ENCODE measurements around the gene C15orf39.
"Not testable (repeated sequence)": the region's sequence is repeated elsewhere in the genome, so short reads cannot be mapped to it uniquely, and the experiment has no call there.

The C15orf39 gene

GRCh38 chr15:75201616-75202250, at the start of gene C15orf39:
Gene C15orf39, plus strand, starts transcription at chr15:75201882. Its CDS starts 4,167 bp downstream, at chr15:75206049.
- DNase-seq: peak; percentile 41 to 56

DNA sequence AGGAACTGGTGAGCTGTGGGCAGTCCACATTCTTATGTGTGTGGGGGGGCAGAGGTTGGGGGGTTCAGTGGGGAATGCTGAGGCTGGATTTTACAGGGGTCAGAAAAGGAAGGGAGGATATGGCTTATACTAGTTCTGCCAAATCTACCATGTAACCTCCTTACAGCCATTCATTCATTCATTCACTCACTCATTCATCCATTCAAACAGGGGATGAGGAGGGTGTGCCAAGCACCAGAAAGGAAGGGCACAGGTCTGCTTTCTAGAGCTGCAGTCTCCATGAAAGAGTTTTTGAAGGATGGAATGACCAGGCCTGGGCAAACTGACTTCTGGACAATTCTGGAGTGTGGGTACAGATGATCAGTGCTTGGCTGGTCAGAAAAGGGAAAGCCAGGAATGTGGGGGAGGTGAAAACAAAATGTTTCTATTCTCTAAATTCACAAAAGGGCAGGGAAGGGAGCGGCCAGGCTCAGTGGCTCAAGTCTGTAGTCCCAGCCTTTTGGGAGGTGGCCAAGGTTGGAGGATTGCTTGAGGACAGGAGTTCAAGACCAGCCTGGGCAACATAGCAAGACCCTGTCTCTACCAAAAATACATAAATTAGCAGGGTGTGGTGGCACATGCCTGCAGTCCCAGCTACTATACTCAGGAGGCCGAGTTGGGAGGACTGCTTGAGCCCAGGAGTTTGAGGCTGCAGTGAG, 49.2 kb upstream of the C15orf39 start:
- DNase-seq: no peak

DNA sequence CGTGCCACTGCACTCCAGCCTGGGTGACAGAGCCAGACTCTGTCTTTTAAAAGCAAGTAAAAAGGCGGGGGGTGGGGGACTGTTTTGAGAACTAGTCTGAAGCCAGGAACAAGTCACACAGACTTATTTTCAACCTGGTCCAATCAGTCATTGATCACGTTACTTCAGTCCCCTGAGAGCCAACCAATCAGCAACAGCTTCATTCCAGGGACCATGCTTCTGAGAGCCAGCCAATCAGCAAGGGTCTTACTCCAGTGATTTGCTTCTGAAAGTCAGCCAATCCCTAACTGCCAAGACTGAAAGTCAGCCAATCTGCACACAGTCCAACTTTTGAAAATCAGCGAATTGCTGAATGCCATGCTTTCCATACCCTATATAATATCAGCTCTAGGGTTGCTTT, 48.6 kb upstream of the C15orf39 start:
- DNase-seq: peak in 1 of 2 experiments; percentile 40

GRCh38 chr15:75153565-75154276, 48.0 kb upstream of the C15orf39 start:
- DNase-seq: peak; percentile 64 to 68

DNA sequence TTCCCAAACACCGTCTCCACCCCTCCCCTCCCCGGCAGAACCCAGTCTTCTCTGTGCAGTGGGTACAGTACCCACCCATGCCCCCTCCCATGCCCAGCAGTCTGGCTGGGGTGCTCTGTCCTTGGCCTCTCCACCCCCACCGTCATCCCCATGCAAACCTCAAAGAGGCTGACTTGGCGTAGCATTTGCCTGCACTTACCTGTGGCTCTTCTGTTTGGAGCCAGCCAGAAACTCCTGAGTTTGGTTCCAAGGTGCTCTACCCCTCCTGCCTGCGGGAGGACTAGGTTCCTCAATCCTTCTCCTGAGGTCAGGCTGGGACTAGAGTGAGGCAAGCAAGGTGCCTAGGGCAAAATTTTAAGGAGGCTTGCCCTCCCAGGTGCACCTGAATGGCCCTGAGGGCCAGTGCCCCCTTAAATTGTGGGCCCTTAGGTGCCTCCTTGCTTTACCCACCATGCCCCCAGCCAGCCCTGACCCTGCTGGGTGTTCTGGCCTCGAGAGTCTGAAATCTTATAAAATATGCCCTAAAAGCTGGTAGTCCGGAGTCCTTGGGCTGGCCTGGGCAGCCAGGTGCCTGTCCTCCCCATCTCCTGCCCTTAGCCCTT, 47.1 kb upstream of the C15orf39 start:
- no peak for DNase-seq

DNA sequence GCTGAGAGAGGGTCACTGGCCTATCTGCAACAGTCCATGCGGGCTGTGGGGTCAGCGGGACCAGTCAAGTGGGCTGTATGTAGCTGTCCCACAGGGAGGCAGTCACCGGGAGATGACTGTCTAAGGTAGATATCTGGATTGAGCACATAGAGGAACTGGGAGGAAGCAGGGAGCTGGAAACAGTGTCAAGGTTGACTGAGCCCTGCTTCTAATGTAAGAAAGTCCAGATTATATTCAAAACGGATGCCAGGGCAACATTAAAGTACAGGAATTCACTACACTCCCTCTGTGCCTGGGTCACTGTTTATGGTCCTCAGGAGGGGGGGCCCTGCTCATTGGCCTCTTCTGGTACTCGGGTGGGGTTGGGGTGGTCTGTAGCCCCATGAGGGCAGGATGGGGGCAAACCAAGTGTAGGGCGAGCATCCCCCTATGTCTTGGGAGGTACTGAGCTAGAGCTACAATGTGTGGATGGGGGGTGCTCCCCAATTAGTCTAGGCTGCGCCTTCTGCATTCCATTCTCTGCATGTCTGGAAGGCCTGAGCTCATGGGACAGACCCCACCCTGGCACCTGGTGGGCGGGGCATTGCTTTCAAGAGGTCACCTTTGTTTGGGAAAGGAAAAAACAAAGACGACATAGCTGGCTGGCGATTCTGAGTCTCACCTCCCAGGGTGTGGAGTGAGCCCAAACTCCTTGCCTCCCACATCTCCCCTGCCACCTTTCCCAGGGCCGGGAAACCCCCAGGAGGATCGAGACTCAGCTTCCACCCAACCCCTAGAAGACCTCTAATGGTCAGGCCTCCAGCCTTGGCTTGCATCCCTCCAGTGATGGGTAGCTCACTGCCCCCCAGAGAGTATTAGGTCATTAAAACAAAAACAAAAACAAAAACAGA, 45.1 kb upstream of the C15orf39 start:
- no peak for DNase-seq

DNA sequence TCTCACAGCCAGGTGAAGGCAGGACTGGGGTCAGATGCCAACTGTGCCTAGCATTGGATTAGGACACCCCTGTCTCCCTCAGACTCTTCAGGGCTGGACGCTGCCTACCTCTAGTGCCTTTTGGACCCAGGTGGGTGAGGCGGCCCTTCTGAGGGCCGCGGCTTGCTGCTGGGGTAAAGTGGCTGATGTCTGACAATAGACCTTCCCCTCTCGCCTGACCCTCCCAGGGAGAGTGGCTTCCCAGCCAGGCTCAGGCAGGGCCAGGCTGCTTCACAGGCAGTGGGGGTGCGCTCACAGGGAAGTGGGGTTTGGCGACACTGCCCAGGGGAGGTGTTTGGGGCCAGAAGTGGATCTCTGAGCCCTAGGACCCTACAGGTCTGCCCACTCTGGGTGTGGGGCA, 43.3 kb upstream of the C15orf39 start:
- no peak for DNase-seq

GRCh38 chr15:75159244-75159643, 42.4 kb upstream of the C15orf39 start:
- no peak for DNase-seq

DNA sequence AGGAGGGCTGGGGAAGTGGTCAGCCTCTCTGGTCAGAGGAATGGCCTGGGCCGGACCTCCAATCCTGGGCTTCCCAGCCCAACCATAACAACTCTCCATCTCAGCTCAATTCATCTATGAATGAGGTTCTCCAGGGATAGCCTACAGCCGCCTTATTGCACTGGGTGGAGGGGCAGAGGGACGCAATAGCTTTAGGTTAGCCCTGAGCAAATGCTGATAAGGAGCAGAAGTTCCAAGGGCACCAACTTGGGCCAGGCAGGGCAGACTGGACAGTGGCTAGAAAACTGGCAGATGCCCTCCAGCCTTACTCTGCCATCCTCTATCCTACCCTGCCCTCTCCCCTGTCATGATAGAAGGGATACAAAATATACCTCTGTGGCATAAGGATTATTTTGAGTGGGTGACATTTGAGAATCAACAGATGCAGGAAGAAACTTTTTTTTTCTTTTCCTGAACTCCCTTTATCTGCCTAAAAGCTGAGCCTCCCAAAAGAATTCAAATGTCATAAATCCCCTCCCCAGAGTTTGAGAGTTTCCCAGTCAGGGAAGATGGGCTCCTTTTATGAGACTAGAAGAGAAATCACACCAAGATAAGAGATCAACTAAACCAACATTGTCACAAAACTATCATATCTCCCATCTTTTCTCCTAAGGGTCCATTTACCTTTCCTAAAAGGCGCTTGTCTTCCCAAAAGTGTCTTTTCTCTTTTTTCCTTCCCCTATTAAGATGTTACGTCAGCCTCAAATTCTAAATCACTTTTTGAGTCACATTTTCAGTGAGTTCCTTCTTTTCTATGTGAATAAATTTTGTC, 40.4 kb upstream of the C15orf39 start:
- no peak for DNase-seq

- DNase-seq: peak; percentile 26 to 42
Measured at GRCh38 chr15:75161917-75162414, 39.7 kb upstream of the C15orf39 start.

GRCh38 chr15:75163150-75163564, 38.5 kb upstream of the C15orf39 start:
- no peak for DNase-seq

DNA sequence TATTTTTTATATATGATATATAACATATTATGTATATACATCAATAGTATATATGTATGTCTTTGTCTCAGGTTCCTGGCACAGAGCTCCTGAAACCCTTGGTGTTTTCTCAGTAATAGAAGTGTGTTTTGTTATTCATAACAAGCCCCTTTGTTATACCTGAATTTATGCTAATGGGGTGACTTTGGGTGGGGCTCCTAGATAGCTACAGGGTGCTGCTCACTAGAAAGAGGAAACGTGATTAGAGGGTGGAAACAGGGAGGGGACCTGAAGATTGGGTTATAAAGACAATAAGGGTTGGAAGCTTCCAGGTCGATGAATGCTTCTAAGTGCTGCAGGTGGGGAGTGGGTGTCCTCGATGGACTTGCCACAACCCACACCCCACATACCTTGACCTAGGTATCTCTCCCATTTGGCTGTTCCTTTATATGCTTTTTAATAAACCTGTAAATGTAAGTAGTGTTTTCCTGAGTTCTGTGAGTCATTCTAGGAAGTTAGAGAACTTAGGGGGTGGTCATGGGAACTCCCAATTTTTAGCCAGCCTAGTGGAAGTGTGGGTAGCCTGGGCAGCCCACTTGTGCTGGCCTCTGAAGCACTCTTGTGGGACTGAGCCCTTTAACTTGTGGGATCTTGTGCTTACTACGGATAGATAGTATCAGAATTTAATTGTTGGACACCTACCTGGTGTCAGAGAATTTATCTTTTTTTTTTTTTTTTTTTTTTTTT, 36.9 kb upstream of the C15orf39 start:
- no peak for DNase-seq

DNA sequence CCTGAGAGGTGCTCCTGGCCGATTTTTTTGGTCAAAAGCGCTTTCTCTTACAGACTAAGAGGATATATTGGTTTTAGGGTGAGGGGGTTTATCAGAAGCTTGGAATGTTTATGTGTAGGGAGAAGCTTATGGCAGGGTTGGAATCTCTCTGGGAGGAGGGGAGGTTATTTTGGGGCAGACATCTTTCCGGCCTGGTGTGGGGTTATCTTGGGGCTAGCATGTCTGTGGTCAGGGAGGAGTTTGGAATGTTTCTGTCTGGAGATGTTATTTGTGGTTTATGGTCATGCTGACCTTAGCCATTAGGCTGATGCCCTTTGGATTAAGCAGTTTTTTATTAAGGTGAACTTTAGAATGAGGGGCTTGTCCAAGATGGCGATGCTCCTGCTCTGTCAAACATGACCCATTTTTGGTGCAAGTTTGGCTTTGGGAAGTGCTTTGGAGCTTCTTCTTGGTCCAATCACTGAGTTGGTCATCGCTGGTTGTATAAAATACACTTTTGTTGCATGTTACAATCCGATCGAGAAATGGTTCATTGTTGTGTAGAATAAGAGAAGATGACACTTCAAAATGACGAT, 35.1 kb upstream of the C15orf39 start:
- not testable (repeated sequence) for DNase-seq

- DNase-seq: no peak
Measured at GRCh38 chr15:75167588-75168350, 33.9 kb upstream of the C15orf39 start.

DNA sequence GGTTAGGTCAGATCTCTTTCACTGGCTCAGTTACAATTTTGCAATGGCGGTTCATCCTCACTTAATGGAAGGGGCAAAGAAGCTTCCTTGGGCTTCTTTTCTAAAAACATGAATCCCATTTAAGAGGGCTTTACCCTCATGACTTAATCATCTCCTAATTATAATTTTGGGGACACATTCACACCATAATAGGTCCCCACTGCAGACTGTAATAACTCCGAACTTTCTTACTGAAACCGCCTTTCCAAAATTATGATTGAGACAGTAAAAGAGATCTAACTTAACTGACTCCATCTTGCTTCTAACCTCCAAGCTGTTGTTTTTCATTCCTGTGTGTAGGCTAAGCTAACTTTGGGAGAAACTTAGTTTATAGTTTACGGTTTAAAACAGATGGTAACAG, 33.3 kb upstream of the C15orf39 start:
- DNase-seq: no peak

- no peak for DNase-seq
Measured at GRCh38 chr15:75170203-75170602, 31.5 kb upstream of the C15orf39 start.

DNA sequence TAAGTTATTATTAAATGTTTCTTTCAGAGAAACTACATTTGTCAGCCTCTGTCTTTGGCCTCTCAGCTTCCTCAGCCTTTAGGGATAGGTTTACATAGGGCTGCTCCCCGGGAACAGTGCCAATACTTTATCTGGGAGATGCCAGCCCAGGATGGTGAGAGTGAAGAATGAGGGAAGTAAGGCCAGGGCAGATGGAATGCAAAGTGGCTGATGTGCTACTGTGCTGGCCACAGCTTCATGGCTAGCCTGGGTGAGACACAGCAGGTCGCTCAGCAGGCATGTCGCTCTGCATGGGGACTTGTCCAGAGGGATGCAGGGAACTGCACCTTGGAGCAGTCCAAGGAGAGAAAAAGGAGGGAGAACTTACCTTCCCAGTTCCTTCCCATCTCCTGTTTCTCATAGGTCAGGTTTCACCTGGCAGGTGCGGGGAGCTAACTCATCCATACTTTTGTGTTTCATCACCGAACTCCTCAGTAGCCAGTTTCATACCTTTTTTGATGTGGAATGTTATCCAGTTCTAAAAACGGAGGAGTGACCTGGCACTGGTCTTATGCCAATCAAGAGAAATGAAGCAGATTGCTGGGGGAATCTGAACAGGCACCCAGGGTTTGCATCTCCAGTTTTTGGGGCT, 30.9 kb upstream of the C15orf39 start:
- no peak for DNase-seq

- DNase-seq: peak; percentile 27 to 39
Measured at GRCh38 chr15:75171408-75171807, 30.3 kb upstream of the C15orf39 start.

DNA sequence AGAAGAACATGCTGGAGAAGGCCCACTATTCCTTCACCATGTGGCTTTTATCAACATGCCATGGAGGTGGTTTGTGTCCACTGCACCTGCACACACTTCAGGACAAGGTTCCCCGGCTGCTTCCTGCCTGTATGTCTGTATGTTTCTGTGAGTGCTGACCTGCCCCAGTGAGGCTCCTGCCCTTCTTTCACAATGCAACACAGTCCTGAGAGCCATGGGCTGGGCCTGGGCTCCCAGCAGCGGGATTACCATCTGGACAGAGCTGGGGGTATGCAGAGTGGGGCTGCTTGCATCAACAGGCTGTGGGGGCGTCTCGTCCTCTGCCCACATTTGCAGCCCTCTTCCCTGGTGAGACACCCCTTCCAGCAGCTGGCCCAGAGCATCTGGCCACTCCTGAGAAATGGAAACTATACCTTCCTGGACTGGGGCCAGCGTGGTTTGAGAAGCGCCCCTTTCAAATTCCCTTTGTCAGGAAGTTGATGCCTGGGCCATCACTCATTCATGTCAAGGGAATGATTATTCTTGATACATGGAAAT, 29.3 kb upstream of the C15orf39 start:
- no peak for DNase-seq

Data from AML-193 (cell line).